Naive B cell (primary cell): ENCODE results near the gene BAG1. TPM values are rescaled to one million over a fixed set of nuclear protein-coding genes. Genes with fewer than 3 reads are reported as not detected.

Source experiments
- ATAC-seq, 2 donors: fragments of 150-1000 bp; cut with Tn5 transposase; 2 replicates each; pipeline ENCODE4 v1.10.0; 2021; ENCODE audit warnings: low read depth in 2 of 2, mild to moderate bottlenecking in 2 of 2, moderate library complexity in 2 of 2
- DNase-seq: peaks from one replicate; pipeline ENCODE4 v3.0.0; 2022
- H3K27ac Mint-ChIP-seq, 6 donors: one replicate each; pipeline ENCODE4 v1.8.0; 2020 to 2022; ENCODE audit warnings: mild to moderate bottlenecking in 6 of 6, mixed read lengths in 6 of 6, moderate library complexity in 5 of 6, inconsistent platforms in 2 of 6
- H3K27me3 Mint-ChIP-seq, 3 donors: one replicate each; pipeline ENCODE4 v1.8.0; 2021 to 2022; ENCODE audit warnings: mixed read lengths in 3 of 3, mild to moderate bottlenecking in 1 of 3
- H3K36me3 Mint-ChIP-seq, 2 donors: one replicate each; pipeline ENCODE4 v1.8.0; 2020 to 2022; ENCODE audit warnings: mixed read lengths in 2 of 2, inconsistent platforms in 1 of 2, mild to moderate bottlenecking in 1 of 2
- H3K4me1 Mint-ChIP-seq, 3 donors: one replicate each; pipeline ENCODE4 v1.8.0; 2020 to 2022; ENCODE audit warnings: mixed read lengths in 3 of 3, inconsistent platforms in 1 of 3, mild to moderate bottlenecking in 1 of 3, moderate library complexity in 1 of 3
- H3K4me3 Mint-ChIP-seq, 8 donors: one replicate each; pipeline ENCODE4 v1.8.0; 2020 to 2022; ENCODE audit warnings: mild to moderate bottlenecking in 8 of 8, mixed read lengths in 8 of 8, moderate library complexity in 8 of 8, inconsistent platforms in 2 of 8
- H3K9me3 Mint-ChIP-seq, 7 donors: one replicate each; pipeline ENCODE4 v1.8.0; 2020 to 2022; ENCODE audit warnings: mixed read lengths in 7 of 7, mild to moderate bottlenecking in 5 of 7, inconsistent platforms in 2 of 7, moderate library complexity in 1 of 7
- polyA plus RNA-seq, 6 donors: library from polyadenylated mRNA; unstranded; fragments of 300-500 nt; fragmentation: Illumina TruSeq; gene quantifications; one replicate each; pipeline ENCODE4 v1.2.3, GENCODE V29; 2021; ENCODE audit warnings: low read depth in 6 of 6

Gene BAG1
- polyA plus RNA-seq, 6 donors from 2014 or later: 45.7 to 85.6 (median 73.2) TPM

DNA sequence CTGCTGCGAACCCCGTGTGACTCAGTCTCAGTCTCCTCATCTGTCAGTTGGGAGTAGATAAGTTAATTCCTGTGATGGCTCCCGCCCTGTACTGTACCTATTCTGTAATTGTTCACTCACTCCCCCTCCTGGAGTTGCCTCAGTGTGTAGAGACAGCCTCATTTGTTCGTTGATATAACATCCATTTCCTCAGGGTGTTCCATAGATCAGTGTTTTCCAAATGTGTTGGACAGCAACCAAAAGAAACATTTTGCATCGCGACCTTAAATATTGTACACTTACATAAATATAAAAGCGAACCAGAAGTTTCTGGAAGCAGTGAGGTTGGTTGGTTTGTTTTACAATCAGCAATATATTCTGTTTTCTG is 26.5 kb upstream of the BAG1 start:
- peak overlapping the region; percentile 99 to 100 (median 100) for H3K27ac Mint-ChIP-seq
- ATAC-seq: no peak

DNA sequence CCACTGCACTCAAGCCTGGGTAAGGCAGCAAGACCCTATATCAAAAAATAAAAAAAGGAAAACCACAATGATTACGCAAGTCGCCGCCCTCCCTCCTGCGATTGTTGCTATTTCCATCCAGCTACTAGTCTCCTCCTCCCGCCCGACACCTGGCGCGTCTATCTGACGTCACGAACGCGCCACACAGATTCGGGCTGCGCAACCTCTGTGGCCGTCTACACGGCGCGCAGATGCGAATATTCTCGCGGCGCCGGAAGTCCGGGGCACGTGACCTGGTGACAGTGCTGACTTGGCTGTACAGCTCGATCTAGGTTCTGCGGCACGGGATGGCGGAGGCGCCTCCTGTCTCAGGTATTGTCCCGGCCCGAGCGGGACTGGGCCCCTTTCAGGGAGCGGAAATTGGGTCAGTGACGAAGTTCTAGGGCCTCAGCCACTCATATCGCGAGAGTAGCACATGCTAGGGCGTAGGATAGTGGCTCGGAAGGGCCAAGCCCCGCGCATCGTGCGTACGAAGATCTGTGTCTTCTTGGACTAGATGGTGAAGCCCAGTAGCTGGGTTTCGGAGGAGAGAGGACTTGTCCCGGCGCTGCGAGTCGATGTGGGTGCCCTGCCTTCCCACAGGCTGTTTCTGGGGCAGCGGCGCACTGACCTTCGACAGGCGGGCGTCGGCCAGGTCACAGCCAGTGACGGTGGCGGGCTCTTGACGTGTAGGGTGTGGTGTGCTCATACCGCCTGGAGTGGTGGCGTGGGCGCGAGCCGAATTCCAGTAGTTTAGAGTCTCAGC is 25.9 kb upstream of the BAG1 start, which contains the start of gene NFX1:
TSS of gene NFX1 (plus strand) at position 270 of the 784 bp plus-strand sequence. CDS start at position 327, 57 bp downstream.
- Mint-ChIP-seq H3K9me3 (peaks cover 0 to 2% (median 0%) of the 10 kb centered on the region in 7 donors), H3K27ac (peak within 1 kb of the TSS; percentile 99 to 100 (median 100)), H3K27me3 (no peaks in the 10 kb centered on the region), H3K36me3 (peaks cover 14 to 22% of the 10 kb centered on the region in 2 donors), H3K4me3 (peak within 1 kb of the TSS; percentile 92 to 99 (median 99)), H3K4me1 (peaks cover 37 to 64% (median 44%) of the 10 kb centered on the region in 3 donors)
- ATAC-seq: peak; percentile 82 to 84
- DNase-seq: peak; percentile 99

More for the DNA sequence above, 26.5 kb upstream of the BAG1 start:
- Mint-ChIP-seq H3K4me1 (peaks cover 42 to 68% (median 49%) of the 10 kb centered on the region in 3 donors), H3K36me3 (peaks cover 14 to 26% of the 10 kb centered on the region in 2 donors), H3K4me3 (peak overlapping the region; percentile 92 to 99 (median 99)), H3K27me3 (no peaks in the 10 kb centered on the region), H3K9me3 (peaks cover 0 to 2% (median 0%) of the 10 kb centered on the region in 7 donors)
- DNase-seq: no peak

DNA sequence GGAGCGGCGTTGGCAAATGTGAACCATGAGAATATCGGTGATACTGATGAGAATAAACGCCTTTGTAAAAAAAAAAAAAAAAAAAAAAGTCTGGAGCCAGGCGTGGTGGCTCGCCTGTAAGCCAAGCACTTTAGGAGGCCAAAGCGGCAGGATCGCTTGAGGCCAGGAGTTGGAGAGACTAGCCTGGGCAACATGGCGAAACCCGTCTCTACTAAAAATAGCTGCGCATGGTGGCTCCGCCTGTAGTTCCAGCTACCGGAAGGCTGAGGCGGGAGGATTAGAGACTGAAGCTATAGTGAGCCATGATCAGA is 25.4 kb upstream of the BAG1 start:
- Mint-ChIP-seq H3K4me1 (peaks cover 34 to 58% (median 39%) of the 10 kb centered on the region in 3 donors), H3K9me3 (peaks cover 0 to 2% (median 0%) of the 10 kb centered on the region in 7 donors), H3K4me3 (peak overlapping the region; percentile 92 to 99 (median 99)), H3K27ac (peak overlapping the region; percentile 99 to 100 (median 100)), H3K36me3 (peaks cover 14 to 19% of the 10 kb centered on the region in 2 donors), H3K27me3 (no peaks in the 10 kb centered on the region)
- DNase-seq: no peak
- ATAC-seq: no peak

DNA sequence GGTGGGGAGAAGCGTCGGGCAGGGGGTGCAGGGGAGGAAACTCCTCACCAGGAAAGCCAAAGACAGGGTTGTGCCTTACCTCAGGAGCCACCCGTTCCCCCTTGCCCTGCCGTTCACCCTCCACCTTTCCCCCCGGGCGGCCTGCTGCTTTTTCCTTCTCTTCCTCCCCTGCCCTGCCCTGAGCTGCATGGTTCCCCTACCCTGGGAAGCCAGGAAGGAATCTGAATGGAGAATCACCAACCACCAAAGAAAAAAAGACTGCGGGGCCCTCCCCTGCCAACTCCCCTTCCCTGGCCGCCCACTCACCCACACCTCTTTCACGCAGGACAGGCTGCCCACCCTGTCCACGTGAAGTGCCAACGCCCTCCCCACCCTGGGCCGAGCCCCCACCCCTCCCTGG is 25.0 kb upstream of the BAG1 start:
- H3K9me3 Mint-ChIP-seq: peaks cover 0 to 2% (median 0%) of the 10 kb centered on the region in 7 donors
- H3K36me3 Mint-ChIP-seq: peaks cover 10 to 15% of the 10 kb centered on the region in 2 donors
- no peak for ATAC-seq
- DNase-seq: no peak
- no peaks in the 10 kb centered on the region for H3K27me3 Mint-ChIP-seq
- H3K27ac Mint-ChIP-seq: peak overlapping the region; percentile 74 to 100 (median 100)
- peak overlapping the region; percentile 92 to 99 (median 99) for H3K4me3 Mint-ChIP-seq
- peaks cover 30 to 54% (median 35%) of the 10 kb centered on the region in 3 donors for H3K4me1 Mint-ChIP-seq

DNA sequence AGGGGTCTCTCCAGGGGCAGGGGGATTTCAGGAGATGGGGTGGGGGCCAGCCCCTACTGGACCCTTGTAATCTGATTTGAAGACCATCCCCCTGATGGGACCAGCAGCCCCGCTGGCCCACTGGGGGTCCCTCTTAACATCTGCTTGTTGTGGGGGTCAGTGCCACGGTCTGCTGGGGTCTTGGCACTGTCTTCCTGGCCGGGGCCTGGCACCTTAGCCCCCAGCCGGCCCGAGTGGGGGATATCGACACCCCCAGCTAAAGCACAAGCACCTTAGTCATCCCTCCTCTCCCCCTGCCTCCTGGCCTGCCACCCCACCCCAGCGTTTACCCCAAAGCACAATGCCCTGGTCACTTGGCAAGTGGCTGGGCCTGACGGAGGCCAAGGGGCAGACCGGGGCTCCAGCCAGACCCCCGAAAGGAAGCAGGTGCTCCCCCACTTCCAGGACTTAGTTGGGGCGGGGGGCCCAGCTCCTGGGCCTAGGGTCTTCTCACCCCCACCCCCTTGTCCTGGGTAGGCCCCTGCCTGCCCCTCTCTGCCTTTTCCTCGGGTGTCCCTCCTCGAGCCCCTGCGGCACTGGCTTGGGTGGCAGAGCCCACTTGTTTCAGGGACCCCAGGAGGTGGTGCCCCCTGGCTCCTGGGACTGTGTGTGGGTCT is 24.4 kb upstream of the BAG1 start:
- Mint-ChIP-seq H3K27me3 (no peaks in the 10 kb centered on the region), H3K4me3 (peak overlapping the region in 5 of 8 donors; percentile 15 to 99 (median 62)), H3K4me1 (peaks cover 28 to 49% (median 32%) of the 10 kb centered on the region in 3 donors), H3K9me3 (peaks cover 0 to 2% (median 0%) of the 10 kb centered on the region in 7 donors), H3K27ac (peak overlapping the region; percentile 24 to 100 (median 70)), H3K36me3 (peaks cover 8 to 13% of the 10 kb centered on the region in 2 donors)
- DNase-seq: no peak
- ATAC-seq: no peak

DNA sequence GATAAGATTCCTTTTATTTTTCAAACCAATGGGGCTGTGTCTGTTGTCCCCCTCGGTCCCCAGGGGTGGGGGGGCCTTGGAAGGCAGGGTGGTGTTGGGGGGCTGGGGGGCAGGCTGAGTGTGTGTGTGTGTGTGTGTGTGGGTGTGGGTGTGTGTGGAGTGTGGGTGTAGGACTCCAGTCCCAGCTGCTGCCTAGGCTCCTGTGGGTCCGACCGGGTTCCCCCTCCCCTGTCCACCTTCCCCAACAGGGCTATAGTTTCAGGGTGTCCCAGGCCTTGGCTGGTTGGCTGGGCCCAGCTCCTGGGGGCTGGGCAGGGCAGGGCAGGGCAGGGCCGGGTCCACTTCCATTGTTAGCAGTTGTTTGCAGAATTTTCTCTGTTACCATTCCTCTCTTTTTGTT is 23.7 kb upstream of the BAG1 start:
- Mint-ChIP-seq H3K27me3 (no peaks in the 10 kb centered on the region), H3K4me3 (peak overlapping the region in 3 of 8 donors; percentile 32 to 85 (median 63)), H3K36me3 (peaks cover 8 to 13% of the 10 kb centered on the region in 2 donors), H3K27ac (peak overlapping the region; percentile 24 to 100 (median 70)), H3K4me1 (peaks cover 24 to 42% (median 29%) of the 10 kb centered on the region in 3 donors), H3K9me3 (peaks cover 0 to 2% (median 0%) of the 10 kb centered on the region in 7 donors)
- ATAC-seq (no peak), DNase-seq (no peak)

DNA sequence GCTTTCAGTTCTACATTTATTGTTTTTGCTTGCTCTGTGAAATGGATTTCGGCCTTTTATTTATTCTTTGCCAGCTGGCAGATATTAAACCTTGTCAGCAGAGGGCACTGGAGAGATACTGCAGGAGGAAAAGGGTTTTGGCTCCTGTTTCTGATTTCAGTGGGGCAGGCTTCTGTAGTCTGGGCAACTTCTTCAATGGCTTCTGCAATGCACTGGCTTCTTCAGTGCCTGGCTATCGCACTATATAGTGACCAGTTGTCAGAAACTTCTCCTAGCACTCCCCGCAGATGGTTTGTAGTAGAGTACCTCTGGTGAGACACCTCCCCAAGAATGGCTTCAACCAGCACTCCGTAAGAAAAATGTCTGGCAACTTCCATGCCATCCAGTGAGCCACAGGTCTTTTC is 22.6 kb upstream of the BAG1 start:
- no peaks in the 10 kb centered on the region for H3K27me3 Mint-ChIP-seq
- peak overlapping the region in 4 of 8 donors; percentile 49 to 85 (median 67) for H3K4me3 Mint-ChIP-seq
- H3K9me3 Mint-ChIP-seq: peaks cover 0 to 2% (median 0%) of the 10 kb centered on the region in 7 donors
- DNase-seq (peak; percentile 68), ATAC-seq (peak in 1 of 2 donors; percentile 2)
- H3K27ac Mint-ChIP-seq: peak overlapping the region; percentile 9 to 100 (median 89)
- H3K4me1 Mint-ChIP-seq: peaks cover 15 to 30% (median 23%) of the 10 kb centered on the region in 3 donors
- H3K36me3 Mint-ChIP-seq: peaks cover 2 to 3% of the 10 kb centered on the region in 2 donors

DNA sequence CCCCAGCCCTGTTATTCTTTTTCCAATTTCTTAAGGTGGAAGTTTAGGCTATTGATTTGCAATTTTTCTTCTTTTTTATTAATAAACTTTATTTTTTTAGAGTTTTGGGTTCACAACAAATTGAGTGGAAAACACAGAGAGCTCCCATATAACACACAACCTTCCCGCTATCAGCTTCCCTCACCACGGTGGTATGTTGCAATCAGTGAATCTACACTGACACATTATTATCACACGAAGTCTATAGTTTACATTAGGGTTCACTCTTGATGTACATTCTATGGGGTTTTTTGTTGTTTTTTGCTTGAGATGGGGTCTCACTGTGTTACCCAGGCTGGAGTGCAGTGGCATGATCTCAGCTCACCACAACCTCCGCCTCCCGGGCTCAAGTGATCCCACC is 21.0 kb upstream of the BAG1 start:
- peaks cover 0 to 2% of the 10 kb centered on the region in 2 donors for H3K36me3 Mint-ChIP-seq
- peaks cover 0 to 2% (median 0%) of the 10 kb centered on the region in 7 donors for H3K9me3 Mint-ChIP-seq
- no peak overlapping the region for H3K27ac Mint-ChIP-seq
- no peak for DNase-seq
- H3K4me1 Mint-ChIP-seq: peaks cover 3 to 14% (median 11%) of the 10 kb centered on the region in 3 donors
- no peaks in the 10 kb centered on the region for H3K27me3 Mint-ChIP-seq
- no peak overlapping the region for H3K4me3 Mint-ChIP-seq
- no peak for ATAC-seq

DNA sequence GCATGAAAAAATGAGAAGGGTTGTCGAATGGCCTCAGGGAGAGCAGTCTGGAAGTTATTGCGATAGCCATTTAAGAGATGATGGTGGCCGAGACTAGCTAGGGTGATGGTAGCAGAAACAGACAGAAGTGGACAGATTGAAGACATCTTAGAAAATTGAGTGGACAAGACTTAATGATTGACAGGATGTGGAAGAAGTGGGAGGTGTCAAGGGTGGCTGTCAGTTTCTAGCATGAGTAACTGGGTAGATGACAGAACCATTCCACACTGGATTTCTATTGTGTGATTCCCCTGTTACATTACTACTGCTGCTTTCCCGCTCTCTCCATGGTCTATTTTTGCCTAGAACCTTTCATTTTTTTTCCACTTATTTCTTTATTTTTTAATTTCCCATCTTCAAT is 13.0 kb upstream of the BAG1 start:
- Mint-ChIP-seq H3K4me3 (no peak overlapping the region), H3K36me3 (peaks cover 26 to 27% of the 10 kb centered on the region in 2 donors), H3K9me3 (no peaks in the 10 kb centered on the region), H3K4me1 (peaks cover 0 to 11% (median 0%) of the 10 kb centered on the region in 3 donors), H3K27ac (peak overlapping the region in 1 of 6 donors; percentile 3), H3K27me3 (no peaks in the 10 kb centered on the region)
- DNase-seq (no peak), ATAC-seq (no peak)

DNA sequence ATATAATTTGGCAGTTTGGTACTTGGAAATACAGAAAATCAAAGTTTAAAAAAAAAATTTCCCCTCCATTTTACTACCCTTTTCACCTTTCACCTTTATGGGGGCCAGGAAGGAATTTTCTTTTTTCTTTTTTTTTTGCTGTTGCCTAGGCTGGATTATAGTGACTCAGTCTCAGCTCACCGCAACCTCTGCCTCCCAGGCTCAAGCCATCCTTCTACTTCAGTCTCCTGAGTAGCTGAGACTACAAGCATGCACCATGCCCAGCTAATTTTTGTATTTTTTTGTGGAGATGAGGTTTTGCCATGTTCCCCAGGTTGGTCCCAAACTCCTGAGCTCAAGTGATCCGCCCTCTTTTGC is 9.4 kb upstream of the BAG1 start:
- peaks cover 34% of the 10 kb centered on the region in 2 donors for H3K36me3 Mint-ChIP-seq
- DNase-seq (no peak), ATAC-seq (no peak)
- H3K27me3 Mint-ChIP-seq: no peaks in the 10 kb centered on the region
- H3K9me3 Mint-ChIP-seq: no peaks in the 10 kb centered on the region
- peak overlapping the region in 2 of 6 donors; percentile 52 to 81 for H3K27ac Mint-ChIP-seq
- peaks cover 0 to 5% (median 0%) of the 10 kb centered on the region in 3 donors for H3K4me1 Mint-ChIP-seq
- no peak overlapping the region for H3K4me3 Mint-ChIP-seq

DNA sequence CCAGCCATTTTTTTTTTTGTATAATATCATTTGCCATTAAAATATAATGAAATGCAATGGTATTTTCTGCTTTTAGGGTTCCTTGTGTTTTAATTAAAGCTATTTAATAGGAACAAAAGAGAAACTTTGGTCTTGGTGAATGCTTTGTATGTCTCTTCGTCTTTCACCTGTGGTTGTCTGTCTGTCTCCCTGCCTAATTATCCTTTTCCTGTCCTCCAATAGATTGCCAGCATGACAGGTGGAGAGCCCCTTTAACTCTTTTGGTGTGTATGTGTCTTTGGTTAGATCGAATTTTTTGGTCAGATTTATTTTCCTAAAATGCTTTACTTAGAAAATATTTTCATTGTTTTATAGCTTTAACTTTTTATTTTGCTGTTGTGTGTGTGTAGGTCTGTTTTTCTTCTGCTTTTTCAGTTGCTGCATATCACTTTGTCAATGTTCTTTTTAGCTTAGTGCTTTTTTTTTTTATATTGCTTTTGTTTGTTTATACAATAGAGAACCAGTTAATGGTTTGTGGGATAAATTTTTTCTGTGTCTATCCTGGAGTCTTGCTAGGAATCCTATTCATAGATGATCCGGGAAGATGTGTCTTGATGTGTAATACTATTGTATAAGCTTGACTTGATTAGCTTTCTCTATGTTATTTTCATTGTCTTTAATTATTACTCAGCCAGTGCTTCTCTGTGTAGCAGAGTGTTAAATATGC is 8.9 kb upstream of the BAG1 start:
- Mint-ChIP-seq H3K27me3 (no peaks in the 10 kb centered on the region), H3K9me3 (no peaks in the 10 kb centered on the region), H3K27ac (peak overlapping the region in 1 of 6 donors; percentile 89), H3K4me1 (peaks cover 0 to 5% (median 0%) of the 10 kb centered on the region in 3 donors), H3K4me3 (no peak overlapping the region), H3K36me3 (peaks cover 33 to 34% of the 10 kb centered on the region in 2 donors)
- ATAC-seq (no peak), DNase-seq (no peak)

DNA sequence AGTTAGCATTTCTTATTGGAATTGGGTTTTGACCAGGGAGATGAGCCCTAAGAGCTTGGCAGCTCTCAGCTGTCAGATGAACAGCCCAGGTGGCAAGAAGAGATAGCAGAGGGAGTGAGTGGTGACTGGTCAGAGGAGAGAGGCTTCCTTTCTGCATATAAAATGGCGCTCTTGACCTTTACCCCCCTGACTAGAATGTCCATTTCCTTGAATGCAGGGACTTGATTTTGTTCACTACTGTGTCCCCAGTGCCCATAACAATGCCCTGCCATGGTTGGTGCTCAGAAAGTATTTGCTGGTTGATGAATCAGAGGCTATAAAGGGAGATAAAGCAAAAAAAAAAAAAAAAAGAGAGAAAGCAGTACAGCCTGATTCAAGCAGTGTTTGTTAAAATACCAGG is 7.6 kb upstream of the BAG1 start:
- peaks cover 20 to 24% of the 10 kb centered on the region in 2 donors for H3K36me3 Mint-ChIP-seq
- ATAC-seq (no peak), DNase-seq (no peak)
- H3K4me1 Mint-ChIP-seq: peaks cover 1 to 5% (median 4%) of the 10 kb centered on the region in 3 donors
- peak overlapping the region in 1 of 8 donors; percentile 6 for H3K4me3 Mint-ChIP-seq
- H3K27ac Mint-ChIP-seq: no peak overlapping the region
- no peaks in the 10 kb centered on the region for H3K9me3 Mint-ChIP-seq
- H3K27me3 Mint-ChIP-seq: no peaks in the 10 kb centered on the region

DNA sequence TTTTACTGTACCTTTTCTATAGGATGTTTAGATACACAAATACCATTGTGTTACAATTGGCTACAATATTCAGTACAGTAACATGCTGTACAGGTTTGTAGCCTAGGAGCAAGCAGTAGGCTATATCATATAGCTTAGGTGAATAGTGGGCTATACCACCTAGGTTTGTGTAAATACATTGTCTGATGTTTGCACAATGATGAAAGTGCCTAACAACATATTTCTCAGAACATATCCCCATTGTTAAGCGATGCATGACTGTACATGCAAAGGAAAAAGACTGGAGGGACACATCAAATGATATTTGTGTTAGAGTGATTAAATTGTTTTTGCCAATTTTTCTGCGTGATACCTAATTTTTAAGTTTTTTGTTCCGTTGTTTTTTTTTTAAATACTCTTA is 5.6 kb upstream of the BAG1 start:
- DNase-seq (no peak), ATAC-seq (no peak)
- Mint-ChIP-seq H3K9me3 (no peaks in the 10 kb centered on the region), H3K27ac (no peak overlapping the region), H3K27me3 (no peaks in the 10 kb centered on the region), H3K4me1 (peaks cover 16 to 21% (median 18%) of the 10 kb centered on the region in 3 donors), H3K36me3 (peaks cover 13 to 15% of the 10 kb centered on the region in 2 donors), H3K4me3 (no peak overlapping the region)
